ENCODE data around the gene ACOXL.
"Not testable (repeated sequence)": the region's sequence is repeated elsewhere in the genome, so short reads cannot be mapped to it uniquely, and the experiment has no call there.

Gene ACOXL

GRCh38 chr2:111069722-111070121 lies 337.3 kb downstream of the ACOXL start:
- no peaks in the 10 kb centered on the region for H3K9me3 ChIP-seq (ENCODE audit: control insufficient read depth, insufficient read depth, low read length)
- H3K4me1 ChIP-seq (ENCODE audit: control insufficient read depth, low read length): peaks cover 19% of the 10 kb centered on the region
- no peak overlapping the region for H3K4me3 ChIP-seq (ENCODE audit: low read length)
- no peaks in the 10 kb centered on the region for H3K9me2 ChIP-seq (replicated peaks; ENCODE audit: control insufficient read depth, low read length)
- no peaks in the 10 kb centered on the region for H3K36me3 ChIP-seq (ENCODE audit: control insufficient read depth, low read length)
- H3K79me2 ChIP-seq (ENCODE audit: control insufficient read depth, low read length): no peaks in the 10 kb centered on the region
- H4K20me1 ChIP-seq (ENCODE audit: control insufficient read depth, insufficient read depth, low read depth, low read length): no peaks in the 10 kb centered on the region
- H3K4me2 ChIP-seq (ENCODE audit: low read length): no peak overlapping the region
- no peak for TF ChIP-seq EZH2phosphoT487 (IDR thresholded peaks at IDR 0.05; ENCODE audit: borderline replicate concordance, low read length)
- H3K27ac ChIP-seq (ENCODE audit: low read depth, low read length): no peak overlapping the region
- no peaks in the 10 kb centered on the region for H3F3A ChIP-seq (ENCODE audit: control insufficient read depth, insufficient read depth)
- no peaks in the 10 kb centered on the region for H3K27me3 ChIP-seq (ENCODE audit: control insufficient read depth, low read length)

DNA sequence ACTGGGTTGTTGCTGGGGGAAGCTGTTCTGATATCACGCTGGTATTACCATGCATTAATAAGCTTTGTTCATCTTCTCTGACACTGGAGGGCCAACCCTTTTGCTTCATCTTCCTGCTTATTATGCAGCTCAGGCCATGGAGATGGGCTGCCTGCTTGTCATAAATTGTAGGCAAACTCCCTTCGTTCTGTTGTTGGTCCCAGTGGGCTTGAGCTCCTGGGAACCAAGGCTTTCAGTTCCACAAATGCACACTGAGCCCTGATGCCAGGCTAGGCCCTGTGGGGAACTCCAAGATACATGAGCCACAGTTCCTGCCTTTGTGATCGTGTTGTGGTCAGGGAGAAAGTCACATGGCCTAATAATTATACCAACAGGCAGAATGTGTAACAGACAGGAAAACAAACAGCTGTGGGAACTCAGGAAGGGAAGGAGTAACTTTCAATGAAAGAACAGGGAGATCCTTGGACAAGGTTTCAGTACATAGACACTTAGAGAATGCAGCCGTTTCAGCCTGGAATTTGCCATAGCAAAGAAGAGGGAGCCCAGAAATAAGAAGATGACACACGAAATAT lies 339.3 kb downstream of the ACOXL start:
- H4K20me1 ChIP-seq (ENCODE audit: control insufficient read depth, insufficient read depth, low read depth, low read length): no peaks in the 10 kb centered on the region
- TF ChIP-seq, protein P1, sequence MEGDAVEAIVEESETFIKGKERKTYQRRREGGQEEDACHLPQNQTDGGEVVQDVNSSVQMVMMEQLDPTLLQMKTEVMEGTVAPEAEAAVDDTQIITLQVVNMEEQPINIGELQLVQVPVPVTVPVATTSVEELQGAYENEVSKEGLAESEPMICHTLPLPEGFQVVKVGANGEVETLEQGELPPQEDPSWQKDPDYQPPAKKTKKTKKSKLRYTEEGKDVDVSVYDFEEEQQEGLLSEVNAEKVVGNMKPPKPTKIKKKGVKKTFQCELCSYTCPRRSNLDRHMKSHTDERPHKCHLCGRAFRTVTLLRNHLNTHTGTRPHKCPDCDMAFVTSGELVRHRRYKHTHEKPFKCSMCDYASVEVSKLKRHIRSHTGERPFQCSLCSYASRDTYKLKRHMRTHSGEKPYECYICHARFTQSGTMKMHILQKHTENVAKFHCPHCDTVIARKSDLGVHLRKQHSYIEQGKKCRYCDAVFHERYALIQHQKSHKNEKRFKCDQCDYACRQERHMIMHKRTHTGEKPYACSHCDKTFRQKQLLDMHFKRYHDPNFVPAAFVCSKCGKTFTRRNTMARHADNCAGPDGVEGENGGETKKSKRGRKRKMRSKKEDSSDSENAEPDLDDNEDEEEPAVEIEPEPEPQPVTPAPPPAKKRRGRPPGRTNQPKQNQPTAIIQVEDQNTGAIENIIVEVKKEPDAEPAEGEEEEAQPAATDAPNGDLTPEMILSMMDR (IDR thresholded peaks at IDR 0.05; ENCODE audit: low read depth, low read length, poor library complexity, severe bottlenecking): no peak
- no peak for TF ChIP-seq EZH2phosphoT487 (IDR thresholded peaks at IDR 0.05; ENCODE audit: borderline replicate concordance, low read length)
- H3K27me3 ChIP-seq (ENCODE audit: control insufficient read depth, low read length): no peaks in the 10 kb centered on the region
- peaks cover 2% of the 10 kb centered on the region; the same call in 1 of the 2 replicates for H3K9me3 ChIP-seq (ENCODE audit: control insufficient read depth, insufficient read depth, low read length)
- peak overlapping the region; percentile 36 for H3K4me2 ChIP-seq (ENCODE audit: low read length)
- H3K9me2 ChIP-seq (replicated peaks; ENCODE audit: control insufficient read depth, low read length): no peaks in the 10 kb centered on the region
- no peaks in the 10 kb centered on the region for H3K36me3 ChIP-seq (ENCODE audit: control insufficient read depth, low read length)
- H3K4me1 ChIP-seq (ENCODE audit: control insufficient read depth, low read length): peaks cover 13% of the 10 kb centered on the region
- H3K27ac ChIP-seq (ENCODE audit: low read depth, low read length): no peak overlapping the region
- H3K79me2 ChIP-seq (ENCODE audit: control insufficient read depth, low read length): no peaks in the 10 kb centered on the region
- H3F3A ChIP-seq (ENCODE audit: control insufficient read depth, insufficient read depth): no peaks in the 10 kb centered on the region
- no peak overlapping the region for H3K4me3 ChIP-seq (ENCODE audit: low read length)

DNA sequence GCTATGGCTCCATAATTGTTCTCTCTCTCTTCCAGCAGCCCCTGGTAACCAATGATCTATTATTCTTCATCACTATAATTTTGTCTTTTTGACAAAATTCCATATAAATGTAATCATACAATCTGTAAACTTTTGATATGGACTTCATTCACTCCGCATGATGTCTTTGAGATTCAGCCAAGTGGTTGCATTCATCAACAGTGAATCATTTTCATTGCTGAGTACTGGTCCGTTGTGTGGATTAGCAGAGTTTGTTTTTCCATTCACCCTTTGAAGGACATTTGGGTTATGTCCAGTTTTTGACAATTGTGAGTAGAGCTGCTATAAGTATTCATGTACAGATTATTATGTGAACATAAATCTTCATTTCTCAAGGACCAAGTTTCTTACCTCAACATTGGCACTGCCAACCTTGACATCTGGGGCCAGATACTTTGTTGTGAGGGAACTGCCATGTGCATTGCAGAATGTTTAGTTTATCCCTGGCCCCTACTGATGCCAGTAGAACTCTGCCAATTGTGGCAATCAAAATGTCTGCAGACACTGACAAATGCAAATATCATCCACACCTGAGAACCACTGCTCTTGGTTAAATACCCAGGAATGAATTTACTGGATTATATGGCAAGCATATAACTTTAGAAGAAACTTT lies 340.0 kb downstream of the ACOXL start:
- Histone ChIP-seq H3K4me2 (ENCODE audit: low read length) (no peak overlapping the region), H4K20me1 (ENCODE audit: control insufficient read depth, insufficient read depth, low read depth, low read length) (no peaks in the 10 kb centered on the region), H3K27ac (ENCODE audit: low read depth, low read length) (no peak overlapping the region), H3K79me2 (ENCODE audit: control insufficient read depth, low read length) (no peaks in the 10 kb centered on the region), H3K9me3 (ENCODE audit: control insufficient read depth, insufficient read depth, low read length) (peaks cover 2% of the 10 kb centered on the region; the same call in 1 of the 2 replicates), H3K9me2 (replicated peaks; ENCODE audit: control insufficient read depth, low read length) (no peaks in the 10 kb centered on the region), H3K4me1 (ENCODE audit: control insufficient read depth, low read length) (peaks cover 13% of the 10 kb centered on the region), H3F3A (ENCODE audit: control insufficient read depth, insufficient read depth) (no peaks in the 10 kb centered on the region), H3K4me3 (ENCODE audit: low read length) (no peak overlapping the region), H3K36me3 (ENCODE audit: control insufficient read depth, low read length) (no peaks in the 10 kb centered on the region), H3K27me3 (ENCODE audit: control insufficient read depth, low read length) (no peaks in the 10 kb centered on the region)
- TF ChIP-seq, protein P1 (IDR thresholded peaks at IDR 0.05; ENCODE audit: low read depth, low read length, poor library complexity, severe bottlenecking): no peak
- TF ChIP-seq EZH2phosphoT487 (IDR thresholded peaks at IDR 0.05; ENCODE audit: borderline replicate concordance, low read length): no peak

DNA sequence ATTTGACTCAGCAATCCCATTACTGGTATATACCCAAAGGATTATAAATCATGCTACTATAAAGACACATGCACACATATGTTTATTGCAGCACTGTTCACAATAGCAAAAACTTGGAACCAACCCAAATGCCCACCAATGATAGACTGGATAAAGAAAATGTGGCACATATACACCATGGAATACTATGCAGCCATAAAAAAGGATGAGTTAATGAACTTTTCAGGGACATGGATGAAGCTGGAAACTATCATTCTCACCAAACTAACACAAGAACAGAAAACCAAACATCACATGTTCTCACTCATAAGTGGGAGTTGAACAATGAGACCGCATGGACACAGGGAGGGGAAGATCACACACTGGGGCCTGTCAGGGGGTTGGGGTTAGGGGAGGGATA lies 350.3 kb downstream of the ACOXL start:
- H3K9me2 ChIP-seq (replicated peaks; ENCODE audit: control insufficient read depth, low read length); H3K27me3 ChIP-seq (ENCODE audit: control insufficient read depth, low read length); H3K79me2 ChIP-seq (ENCODE audit: control insufficient read depth, low read length); H3K4me2 ChIP-seq (ENCODE audit: low read length); H3K9me3 ChIP-seq (ENCODE audit: control insufficient read depth, insufficient read depth, low read length); H3K27ac ChIP-seq (ENCODE audit: low read depth, low read length); H3K4me3 ChIP-seq (ENCODE audit: low read length); H3F3A ChIP-seq (ENCODE audit: control insufficient read depth, insufficient read depth); H3K36me3 ChIP-seq (ENCODE audit: control insufficient read depth, low read length); H4K20me1 ChIP-seq (ENCODE audit: control insufficient read depth, insufficient read depth, low read depth, low read length); H3K4me1 ChIP-seq (ENCODE audit: control insufficient read depth, low read length): not testable (repeated sequence)
